HEK293T (cell line): Measurements from ENCODE around the gene RABGAP1L.

Experiments
- BHLHE40 ChIP-seq: fragments of 450-650 bp; IDR thresholded peaks from 2 replicates; pipeline ENCODE4 v1.6.1; 2016; ENCODE audit warnings: mild to moderate bottlenecking, moderate library complexity, borderline replicate concordance
- CTBP1 ChIP-seq: fragments of 450-650 bp; IDR thresholded peaks from 2 replicates; pipeline ENCODE4 v1.6.1; 2016; ENCODE audit warnings: borderline replicate concordance
- ELF4 ChIP-seq: fragments of 450-650 bp; IDR thresholded peaks from 2 replicates; pipeline ENCODE4 v1.6.1; 2017; ENCODE audit warnings: antibody characterized with exemption
- HDGF ChIP-seq: fragments of 450-650 bp; IDR thresholded peaks from 2 replicates; pipeline ENCODE4 v1.6.1; 2017; ENCODE audit warnings: antibody characterized with exemption, borderline replicate concordance
- L3MBTL2 ChIP-seq: fragments of 450-650 bp; conservative IDR thresholded peaks from 2 replicates; pipeline ENCODE4 v1.6.1; 2016; ENCODE audit warnings: mild to moderate bottlenecking
- NFRKB ChIP-seq: fragments of 450-650 bp; IDR thresholded peaks from 2 replicates; pipeline ENCODE4 v1.6.1; 2016; ENCODE audit warnings: mild to moderate bottlenecking, moderate library complexity
- SP1 ChIP-seq: fragments of 450-650 bp; IDR thresholded peaks from 2 replicates; pipeline ENCODE4 v1.6.1; 2017
- TARDBP ChIP-seq: fragments of 450-650 bp; IDR thresholded peaks from 2 replicates; pipeline ENCODE4 v1.6.1; 2016
- TF ChIP-seq, protein P1 (sequence below): fragments of 450-650 bp; IDR thresholded peaks from 2 replicates; pipeline ENCODE4 v1.6.1; 2016

DNA sequence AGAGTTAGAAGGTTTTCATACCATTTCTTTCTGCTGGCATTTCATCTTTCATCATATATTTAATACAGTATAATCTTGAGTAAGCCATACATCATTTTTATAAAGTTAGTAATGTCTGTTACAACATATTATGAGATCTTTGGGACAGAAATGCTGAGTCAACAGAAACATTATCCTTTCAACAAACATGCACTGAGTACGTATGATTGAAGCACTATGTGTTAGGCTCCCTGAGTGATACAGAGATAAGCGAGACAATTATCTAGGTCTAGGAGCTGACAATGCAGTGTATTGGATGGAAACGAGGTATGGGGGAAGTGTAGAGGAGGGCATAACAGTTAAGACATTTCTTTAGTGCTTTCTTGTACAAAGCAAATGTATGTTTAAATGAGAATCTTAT, 268.7 kb downstream of the RABGAP1L start:
- TF ChIP-seq, protein P1, sequence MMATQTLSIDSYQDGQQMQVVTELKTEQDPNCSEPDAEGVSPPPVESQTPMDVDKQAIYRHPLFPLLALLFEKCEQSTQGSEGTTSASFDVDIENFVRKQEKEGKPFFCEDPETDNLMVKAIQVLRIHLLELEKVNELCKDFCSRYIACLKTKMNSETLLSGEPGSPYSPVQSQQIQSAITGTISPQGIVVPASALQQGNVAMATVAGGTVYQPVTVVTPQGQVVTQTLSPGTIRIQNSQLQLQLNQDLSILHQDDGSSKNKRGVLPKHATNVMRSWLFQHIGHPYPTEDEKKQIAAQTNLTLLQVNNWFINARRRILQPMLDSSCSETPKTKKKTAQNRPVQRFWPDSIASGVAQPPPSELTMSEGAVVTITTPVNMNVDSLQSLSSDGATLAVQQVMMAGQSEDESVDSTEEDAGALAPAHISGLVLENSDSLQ = peak; percentile 53
- TF ChIP-seq L3MBTL2 = no peak
- no peak for TF ChIP-seq HDGF
- no peak for TF ChIP-seq BHLHE40
- TF ChIP-seq ELF4 = no peak
- TF ChIP-seq SP1 = no peak
- TF ChIP-seq NFRKB = no peak
- 0 out of 2 replicates have a peak, but pooled peaks have one; percentile 12 for TF ChIP-seq CTBP1
- TF ChIP-seq TARDBP = no peak
